ENCODE data around the gene C19orf47.

Gene C19orf47

GRCh38 chr19:40394816-40395210 is 46.6 kb upstream of the C19orf47 start:
- TF ChIP-seq CTCF (IDR thresholded peaks at IDR 0.05) = no peak
- no peak overlapping the region for H3K27ac ChIP-seq
- no peak overlapping the region for H3K4me3 ChIP-seq (ENCODE audit: low read depth, low read length)
- H3K4me1 ChIP-seq = peaks cover 10% of the 10 kb centered on the region
- no peak overlapping the region for H3K4me2 ChIP-seq (ENCODE audit: low read length)
- H3K27me3 ChIP-seq (ENCODE audit: control insufficient read depth, insufficient read depth, low read length) = no peaks in the 10 kb centered on the region
- no peak overlapping the region for H2AFZ ChIP-seq
- H3K79me2 ChIP-seq = no peaks in the 10 kb centered on the region
- no peaks in the 10 kb centered on the region for H3K9me3 ChIP-seq (ENCODE audit: control insufficient read depth, low read length)
- H3K9ac ChIP-seq = no peak overlapping the region
- no peaks in the 10 kb centered on the region for H3K36me3 ChIP-seq (ENCODE audit: control insufficient read depth, insufficient read depth, low read length)

DNA sequence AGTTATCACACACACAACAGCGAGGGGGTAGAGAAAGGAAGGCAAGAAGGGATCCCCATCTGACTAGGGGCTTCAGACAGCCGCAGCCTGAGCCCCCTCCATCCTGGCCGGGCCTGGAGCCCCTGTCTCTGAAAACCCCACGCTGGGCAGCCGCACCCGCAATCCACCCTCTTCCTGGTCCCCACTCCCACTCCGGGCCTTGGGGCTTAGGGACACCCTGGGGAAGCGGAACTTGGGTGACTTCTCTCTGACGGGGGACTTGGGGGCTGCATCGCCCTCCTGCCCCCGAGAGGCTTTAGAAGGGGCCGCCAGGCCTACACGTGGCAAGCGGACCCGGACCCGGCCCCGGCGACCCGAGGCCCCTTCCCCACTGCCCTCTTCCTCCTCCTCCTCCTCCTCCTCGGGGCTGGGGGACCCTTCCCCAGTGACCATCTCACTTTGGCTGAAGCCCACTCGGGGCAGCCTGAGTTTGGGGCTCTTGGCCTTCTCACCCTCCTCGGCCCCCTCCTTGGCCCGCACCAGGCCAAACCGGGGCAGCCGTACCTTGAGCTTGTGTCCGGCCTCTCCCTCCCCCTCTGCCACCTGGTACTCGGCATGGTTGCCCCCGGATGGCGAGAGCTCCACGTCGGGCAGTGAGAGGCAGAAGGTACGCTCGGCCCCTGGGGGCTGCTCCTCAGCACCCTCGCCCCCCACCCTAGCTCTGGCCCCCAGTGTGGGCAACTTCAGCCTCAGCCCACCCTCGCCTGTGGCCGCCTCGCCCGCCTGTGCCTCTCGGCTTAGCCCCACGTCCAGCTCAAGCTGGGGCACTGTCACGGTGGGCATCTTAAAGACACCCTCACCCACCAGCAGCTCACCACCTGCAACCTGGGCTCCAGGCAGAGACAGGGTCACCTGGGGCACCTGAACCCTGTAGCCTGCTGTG is 46.0 kb upstream of the C19orf47 start:
- H3K4me2 ChIP-seq (ENCODE audit: low read length) = no peak overlapping the region

DNA sequence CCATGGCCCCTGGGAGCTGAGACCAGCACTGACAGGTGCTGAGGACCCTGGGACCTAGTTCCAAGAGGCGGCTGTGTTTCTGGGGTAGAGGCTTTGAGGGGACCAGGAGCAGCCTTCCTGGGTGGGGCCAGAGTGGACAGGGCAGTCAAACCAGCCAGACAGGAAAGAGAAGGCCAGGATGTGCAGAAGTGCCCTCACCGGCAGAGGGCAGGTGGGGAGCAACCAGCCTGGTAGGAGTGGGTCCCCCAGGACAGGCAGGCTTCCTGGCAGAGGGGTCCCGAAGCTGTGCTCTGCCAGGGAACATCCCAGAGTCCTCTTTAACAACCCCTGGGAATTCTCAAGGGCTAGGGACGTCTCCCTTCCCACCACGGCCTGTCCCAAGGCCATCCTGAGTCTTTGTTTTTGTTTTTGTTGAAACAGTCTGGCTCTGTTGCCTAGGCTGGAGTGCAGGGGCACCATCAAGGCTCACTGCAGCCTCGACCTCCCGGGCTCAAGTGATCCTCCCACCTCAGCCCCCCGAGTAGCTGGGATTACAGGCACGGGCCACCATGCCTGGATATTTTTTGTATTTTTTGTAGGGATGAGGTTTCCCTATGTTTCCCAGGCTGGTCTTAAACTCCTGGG is 44.8 kb upstream of the C19orf47 start:
- no peaks in the 10 kb centered on the region for H3K36me3 ChIP-seq (ENCODE audit: control insufficient read depth, insufficient read depth, low read length)
- TF ChIP-seq CTCF (IDR thresholded peaks at IDR 0.05) = peak; percentile 70
- H3K9me3 ChIP-seq (ENCODE audit: control insufficient read depth, low read length) = no peaks in the 10 kb centered on the region
- no peaks in the 10 kb centered on the region for H3K79me2 ChIP-seq
- H3K9ac ChIP-seq = no peak overlapping the region
- H3K4me3 ChIP-seq (ENCODE audit: low read depth, low read length) = no peak overlapping the region
- H3K4me1 ChIP-seq = peaks cover 10% of the 10 kb centered on the region
- no peaks in the 10 kb centered on the region for H3K27me3 ChIP-seq (ENCODE audit: control insufficient read depth, insufficient read depth, low read length)
- peak overlapping the region; percentile 88 for H2AFZ ChIP-seq
- H3K4me2 ChIP-seq (ENCODE audit: low read length) = no peak overlapping the region
- H3K27ac ChIP-seq = peak overlapping the region; percentile 6

More for the DNA sequence above, 46.0 kb upstream of the C19orf47 start:
- Histone ChIP-seq H3K27me3 (ENCODE audit: control insufficient read depth, insufficient read depth, low read length) (no peaks in the 10 kb centered on the region), H3K9ac (no peak overlapping the region), H3K27ac (no peak overlapping the region), H3K4me1 (peaks cover 10% of the 10 kb centered on the region), H2AFZ (no peak overlapping the region), H3K4me3 (ENCODE audit: low read depth, low read length) (no peak overlapping the region), H3K36me3 (ENCODE audit: control insufficient read depth, insufficient read depth, low read length) (no peaks in the 10 kb centered on the region), H3K9me3 (ENCODE audit: control insufficient read depth, low read length) (no peaks in the 10 kb centered on the region), H3K79me2 (no peaks in the 10 kb centered on the region)
- no peak for TF ChIP-seq CTCF (IDR thresholded peaks at IDR 0.05)

DNA sequence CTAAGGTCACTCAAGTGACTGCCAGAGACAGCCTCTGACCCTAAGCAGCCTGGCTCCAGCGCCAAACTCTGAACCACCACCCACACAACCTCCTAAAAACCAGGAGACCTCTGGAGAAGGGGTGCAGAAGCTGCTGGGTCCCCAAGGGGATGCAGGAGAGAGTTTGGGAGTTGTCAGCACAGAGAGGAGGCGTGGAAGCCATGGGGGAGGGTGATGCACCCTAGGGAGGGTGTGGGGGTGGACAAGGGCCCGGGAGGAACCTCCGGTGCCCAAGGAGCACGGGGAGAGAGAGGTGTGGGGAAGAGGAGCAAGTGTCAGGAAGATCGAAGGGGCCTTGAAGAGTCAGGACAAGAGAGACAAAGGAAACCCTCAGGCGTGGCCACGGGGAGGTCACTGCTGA is 43.9 kb upstream of the C19orf47 start:
- H3K36me3 ChIP-seq (ENCODE audit: control insufficient read depth, insufficient read depth, low read length) = no peaks in the 10 kb centered on the region
- no peak overlapping the region for H3K9ac ChIP-seq
- peak overlapping the region; percentile 88 for H2AFZ ChIP-seq
- no peak overlapping the region for H3K4me3 ChIP-seq (ENCODE audit: low read depth, low read length)
- no peaks in the 10 kb centered on the region for H3K79me2 ChIP-seq
- no peaks in the 10 kb centered on the region for H3K9me3 ChIP-seq (ENCODE audit: control insufficient read depth, low read length)
- H3K4me2 ChIP-seq (ENCODE audit: low read length) = no peak overlapping the region
- no peaks in the 10 kb centered on the region for H3K27me3 ChIP-seq (ENCODE audit: control insufficient read depth, insufficient read depth, low read length)
- no peak for TF ChIP-seq CTCF (IDR thresholded peaks at IDR 0.05)
- peaks cover 10% of the 10 kb centered on the region for H3K4me1 ChIP-seq
- no peak overlapping the region for H3K27ac ChIP-seq

Data from parathyroid adenoma (tissue), 2 donors.